CD14-positive monocyte (primary cell): ENCODE measurements around the gene STMP1. TPM values are rescaled to one million over a fixed set of nuclear protein-coding genes. Genes with fewer than 3 reads are reported as not detected.

Experiments
- DNase-seq, 3 donors: peaks; one replicate each; pipeline ENCODE4 v3.0.0-alpha.2; 2011 to 2022
- H2AFZ ChIP-seq: 2 replicates; pipeline ENCODE4 v1.6.0; 2012; ENCODE audit warnings: mild to moderate bottlenecking, low read depth, low read length, inconsistent platforms; ENCODE audit not compliant: insufficient read depth, poor library complexity, severe bottlenecking
- H3K27ac ChIP-seq, 2 donors: 1 replicate in 1 of 2; 2 replicates in 1 of 2; pipeline ENCODE4 v1.5.1; 2012 to 2013; ENCODE audit warnings: low read length in 2 of 2, control low read depth in 1 of 2, inconsistent platforms in 1 of 2, low read depth in 1 of 2, mild to moderate bottlenecking in 1 of 2
- H3K27me3 ChIP-seq, 2 donors: one replicate each; pipeline versions ENCODE4 v1.6.0 to v1.6.1; 2011 to 2013; ENCODE audit warnings: low read length in 2 of 2; ENCODE audit not compliant: control insufficient read depth in 2 of 2, insufficient read depth in 2 of 2
- H3K36me3 ChIP-seq, 2 donors: replicated peaks in 1 of 2; 1 replicate in 1 of 2; 2 replicates in 1 of 2; pipeline versions ENCODE4 v1.5.1 to v1.6.1; 2012 to 2013; ENCODE audit warnings: low read length in 2 of 2, control low read depth in 1 of 2, inconsistent platforms in 1 of 2, mild to moderate bottlenecking in 1 of 2; ENCODE audit not compliant: insufficient read depth in 2 of 2, control insufficient read depth in 1 of 2
- H3K4me1 ChIP-seq, 2 donors: 1 replicate in 1 of 2; 2 replicates in 1 of 2; pipeline versions ENCODE4 v1.5.1 to v1.6.1; 2012 to 2013; ENCODE audit warnings: low read length in 2 of 2, control low read depth in 1 of 2, inconsistent platforms in 1 of 2, mild to moderate bottlenecking in 1 of 2, moderate library complexity in 1 of 2; ENCODE audit not compliant: insufficient read depth in 2 of 2, control insufficient read depth in 1 of 2
- H3K4me2 ChIP-seq: replicated peaks from 2 replicates; pipeline ENCODE3; 2012; ENCODE audit warnings: low read length, moderate library complexity, mild to moderate bottlenecking; ENCODE audit not compliant: poor library complexity, severe bottlenecking; ENCODE audit errors: extremely low read depth
- H3K4me3 ChIP-seq, 3 experiments: fragments of 200-600 bp in 1 of 3; sonication (generic) in 1 of 3; replicated peaks in 1 of 3; 1 replicate in 2 of 3; 2 replicates in 1 of 3; pipeline ENCODE4 v1.5.1; 2011 to 2013; ENCODE audit warnings: low read length in 3 of 3, mild to moderate bottlenecking in 3 of 3, control low read depth in 2 of 3, low read depth in 2 of 3, inconsistent platforms in 1 of 3, moderate library complexity in 1 of 3
- H3K79me2 ChIP-seq: 2 replicates; pipeline ENCODE4 v1.6.0; 2012; ENCODE audit warnings: mild to moderate bottlenecking, control low read depth, inconsistent platforms, low read length, moderate library complexity; ENCODE audit not compliant: insufficient read depth
- H3K9ac ChIP-seq: 2 replicates; pipeline ENCODE4 v1.6.0; 2017; ENCODE audit warnings: low read length, mild to moderate bottlenecking; ENCODE audit not compliant: insufficient read depth, poor library complexity, severe bottlenecking
- H3K9me3 ChIP-seq, 2 donors: replicated peaks in 1 of 2; 1 replicate in 1 of 2; 2 replicates in 1 of 2; pipeline versions ENCODE4 v1.5.1 to v1.6.1; 2012 to 2013; ENCODE audit warnings: low read length in 2 of 2, control low read depth in 1 of 2; ENCODE audit not compliant: control insufficient read depth in 1 of 2, insufficient read depth in 1 of 2
- H4K20me1 ChIP-seq: 2 replicates; pipeline ENCODE4 v1.6.0; 2012; ENCODE audit warnings: mild to moderate bottlenecking, low read length, control low read depth, moderate library complexity; ENCODE audit not compliant: insufficient read depth
- H3K27ac Mint-ChIP-seq, 7 donors: one replicate each; pipeline ENCODE4 v1.8.0; 2020; ENCODE audit warnings: mild to moderate bottlenecking in 7 of 7, mixed read lengths in 7 of 7, moderate library complexity in 6 of 7, inconsistent platforms in 2 of 7
- H3K27me3 Mint-ChIP-seq, 3 donors: one replicate each; pipeline ENCODE4 v1.8.0; 2021 to 2022; ENCODE audit warnings: low read depth in 3 of 3, mild to moderate bottlenecking in 3 of 3, mixed read lengths in 3 of 3, moderate library complexity in 3 of 3, inconsistent platforms in 1 of 3
- H3K36me3 Mint-ChIP-seq, 2 donors: one replicate each; pipeline ENCODE4 v1.8.0; 2020; ENCODE audit warnings: mixed read lengths in 2 of 2, inconsistent platforms in 1 of 2, mild to moderate bottlenecking in 1 of 2
- H3K4me1 Mint-ChIP-seq: one replicate; pipeline ENCODE4 v1.8.0; 2020; ENCODE audit warnings: mild to moderate bottlenecking, mixed read lengths
- H3K4me3 Mint-ChIP-seq, 2 donors: one replicate each; pipeline ENCODE4 v1.8.0; 2020; ENCODE audit warnings: mild to moderate bottlenecking in 2 of 2, mixed read lengths in 2 of 2, moderate library complexity in 1 of 2
- H3K9me3 Mint-ChIP-seq, 7 donors: one replicate each; pipeline ENCODE4 v1.8.0; 2020 to 2022; ENCODE audit warnings: mixed read lengths in 7 of 7, mild to moderate bottlenecking in 6 of 7, moderate library complexity in 6 of 7, inconsistent platforms in 2 of 7
- WGBS: methylation state at CpG from one replicate; pipeline ENCODE4 v1.1.5; 2013; ENCODE audit warnings: missing lambda C conversion rate; ENCODE audit not compliant: insufficient coverage; 5-methylcytosine and 5-hydroxymethylcytosine counted together
- intact Hi-C, 2 donors: fragments of 100-400 bp; cut with micrococcal nuclease; formaldehyde crosslinking; loops; one replicate each; pipeline versions ENCODE4 v1.15.0 to v1.15.1; 2023
- polyA plus RNA-seq, 3 donors: library from polyadenylated mRNA; depleted of rRNA in 1 of 3; unstranded in 2 of 3; stranded (reverse) in 1 of 3; fragments of 300-500 nt in 2 of 3; fragments of >200 nt in 1 of 3; fragmentation: Illumina TruSeq in 2 of 3; gene quantifications; 1 replicate in 2 of 3; 2 replicates in 1 of 3; pipeline ENCODE4 v1.2.3, GENCODE V29; 2012 to 2021
- TF ChIP-seq, protein P1 (sequence below): fragments of 200-600 bp; IDR thresholded peaks from one replicate; pipeline ENCODE4 v1.8.0; 2022; ENCODE audit warnings: antibody characterized with exemption, mild to moderate bottlenecking

STMP1 gene
- polyA plus RNA-seq, 3 donors, result 20.4 to 108 (median 88.8) TPM

DNA sequence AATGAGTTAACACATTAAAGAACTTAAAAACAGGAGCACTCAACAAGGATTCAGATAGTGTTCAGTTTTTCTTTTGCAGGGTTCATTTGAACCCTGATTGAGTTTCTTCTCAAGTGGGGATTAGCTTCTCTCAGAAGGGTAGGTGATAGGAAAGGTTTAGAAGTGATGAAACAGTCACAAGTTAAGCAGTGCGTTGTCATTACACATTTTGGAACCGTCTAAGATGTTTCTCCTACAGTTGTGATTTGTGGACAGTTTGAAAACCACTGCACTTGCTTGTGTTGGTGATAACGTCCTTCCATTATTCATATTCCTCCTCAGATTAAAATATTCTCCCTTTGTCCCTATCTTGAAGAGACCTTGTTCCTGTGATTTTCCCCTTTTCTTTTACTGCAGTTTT lies 2.7 kb downstream of the STMP1 start:
- peak overlapping the region in 1 of 7 donors; percentile 42 for H3K27ac Mint-ChIP-seq
- H3K4me1 ChIP-seq, result peaks cover 32 to 37% of the 10 kb centered on the region in 2 donors
- H3K27ac ChIP-seq, result peak overlapping the region in 1 of 2 donors; percentile 7
- no peak for DNase-seq
- H3K9me3 Mint-ChIP-seq, result peaks cover 0 to 4% (median 0%) of the 10 kb centered on the region in 7 donors
- peaks cover 32% of the 10 kb centered on the region for H4K20me1 ChIP-seq
- H3K4me1 Mint-ChIP-seq, result peaks cover 39% of the 10 kb centered on the region
- H3K9me3 ChIP-seq, result no peaks in the 10 kb centered on the region
- intact Hi-C loops, result loop anchor here (10.0 kb wide), 3 partner anchors 150 to 1020 kb away; partner anchors contain the start of genes BPGM (in 1 of the 2), CNOT4 (in 1 of the 2) and MTPN (in 1 of the 2)
- peaks cover 0 to 10% of the 10 kb centered on the region in 2 donors for H3K36me3 ChIP-seq
- H3K4me2 ChIP-seq, result no peak overlapping the region
- no peaks in the 10 kb centered on the region for H3K27me3 ChIP-seq
- H3K4me3 Mint-ChIP-seq, result no peak overlapping the region
- H3K27me3 Mint-ChIP-seq, result no peaks in the 10 kb centered on the region
- peaks cover 73% of the 10 kb centered on the region for H3K79me2 ChIP-seq
- H3K9ac ChIP-seq, result no peak overlapping the region
- TF ChIP-seq, protein P1, sequence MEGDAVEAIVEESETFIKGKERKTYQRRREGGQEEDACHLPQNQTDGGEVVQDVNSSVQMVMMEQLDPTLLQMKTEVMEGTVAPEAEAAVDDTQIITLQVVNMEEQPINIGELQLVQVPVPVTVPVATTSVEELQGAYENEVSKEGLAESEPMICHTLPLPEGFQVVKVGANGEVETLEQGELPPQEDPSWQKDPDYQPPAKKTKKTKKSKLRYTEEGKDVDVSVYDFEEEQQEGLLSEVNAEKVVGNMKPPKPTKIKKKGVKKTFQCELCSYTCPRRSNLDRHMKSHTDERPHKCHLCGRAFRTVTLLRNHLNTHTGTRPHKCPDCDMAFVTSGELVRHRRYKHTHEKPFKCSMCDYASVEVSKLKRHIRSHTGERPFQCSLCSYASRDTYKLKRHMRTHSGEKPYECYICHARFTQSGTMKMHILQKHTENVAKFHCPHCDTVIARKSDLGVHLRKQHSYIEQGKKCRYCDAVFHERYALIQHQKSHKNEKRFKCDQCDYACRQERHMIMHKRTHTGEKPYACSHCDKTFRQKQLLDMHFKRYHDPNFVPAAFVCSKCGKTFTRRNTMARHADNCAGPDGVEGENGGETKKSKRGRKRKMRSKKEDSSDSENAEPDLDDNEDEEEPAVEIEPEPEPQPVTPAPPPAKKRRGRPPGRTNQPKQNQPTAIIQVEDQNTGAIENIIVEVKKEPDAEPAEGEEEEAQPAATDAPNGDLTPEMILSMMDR, result no peak
- H2AFZ ChIP-seq, result no peak overlapping the region
- H3K36me3 Mint-ChIP-seq, result peaks cover 13 to 17% of the 10 kb centered on the region in 2 donors
- WGBS, result no CpG with 5 or more reads among the region's 3 CpGs
- H3K4me3 ChIP-seq, result no peak overlapping the region

DNA sequence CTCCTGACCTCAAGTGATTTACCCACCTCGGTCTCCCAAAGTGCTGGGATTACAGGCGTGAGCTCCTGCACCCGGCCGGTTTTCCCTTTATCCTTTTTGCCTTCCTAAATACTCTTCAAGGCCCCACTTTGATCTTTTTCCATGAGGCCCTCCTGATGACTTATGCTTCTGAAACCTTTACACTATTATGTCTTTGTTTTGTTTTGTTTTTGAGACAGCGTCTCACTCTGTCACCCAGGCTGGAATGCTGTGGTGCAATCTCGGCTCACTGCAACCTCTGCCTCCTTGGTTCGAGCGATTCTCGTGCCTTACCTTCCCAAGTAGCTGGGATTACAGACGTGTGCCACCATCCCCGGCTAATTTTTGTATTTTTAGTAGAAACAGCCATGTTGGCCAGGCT lies 3.8 kb downstream of the STMP1 start:
- WGBS, result 93% methylated on average over 8 of the region's 11 CpGs
- H3K79me2 ChIP-seq, result peaks cover 84% of the 10 kb centered on the region
- peaks cover 38% of the 10 kb centered on the region for H3K4me1 Mint-ChIP-seq
- H3K4me3 ChIP-seq, result no peak overlapping the region
- peak overlapping the region in 1 of 2 donors; percentile 72 for H3K27ac ChIP-seq
- no peak overlapping the region for H3K4me2 ChIP-seq
- H3K36me3 ChIP-seq, result peaks cover 0 to 10% of the 10 kb centered on the region in 2 donors
- no peak overlapping the region for H3K9ac ChIP-seq
- H4K20me1 ChIP-seq, result peaks cover 41% of the 10 kb centered on the region
- H3K27ac Mint-ChIP-seq, result peak overlapping the region; percentile 78 to 84 (median 80)
- H3K4me1 ChIP-seq, result peaks cover 31 to 35% of the 10 kb centered on the region in 2 donors
- TF ChIP-seq, protein P1, result no peak
- intact Hi-C loops, result loop anchor here (10.0 kb wide), 3 partner anchors 151 to 1021 kb away; partner anchors contain the start of genes BPGM (in 1 of the 2), CNOT4 (in 1 of the 2) and MTPN (in 1 of the 2)
- no peak for DNase-seq
- peaks cover 13 to 17% of the 10 kb centered on the region in 2 donors for H3K36me3 Mint-ChIP-seq
- H3K27me3 Mint-ChIP-seq, result no peaks in the 10 kb centered on the region
- H3K4me3 Mint-ChIP-seq, result no peak overlapping the region
- no peak overlapping the region for H2AFZ ChIP-seq
- peaks cover 0 to 4% (median 0%) of the 10 kb centered on the region in 7 donors for H3K9me3 Mint-ChIP-seq
- no peaks in the 10 kb centered on the region for H3K9me3 ChIP-seq
- no peaks in the 10 kb centered on the region for H3K27me3 ChIP-seq
